NK-92 treated with Interleukin-12 subunit alpha and Interleukin-12 subunit beta, amount 100 ng/mL, for 24 hours (cell line): Measurements from ENCODE around the gene CGB7.
"Not testable (repeated sequence)": the region's sequence is repeated elsewhere in the genome, so short reads cannot be mapped to it uniquely, and the experiment has no call there.

Experiments used
- DNase-seq: peaks from one replicate; lab custom pipeline; 2025; lab: John Stamatoyannopoulos, UW

Gene CGB7

GRCh38 chr19:49057636-49058234 lies at the start of gene CGB7:
TSS of gene CGB7 (minus strand) at chr19:49057749. CDS start at chr19:49055375, 2,374 bp downstream.
- DNase-seq: no peak

- DNase-seq: peak; percentile 21
These were observed 49.1 kb upstream of the CGB7 start for GRCh38 chr19:49106648-49107135.

- DNase-seq: no peak
These were observed 46.8 kb upstream of the CGB7 start for GRCh38 chr19:49104229-49104864.

GRCh38 chr19:49103331-49104085 lies 46.0 kb upstream of the CGB7 start:
- no peak for DNase-seq

GRCh38 chr19:49102303-49102702 lies 44.8 kb upstream of the CGB7 start:
- no peak for DNase-seq

GRCh38 chr19:49101160-49101559 lies 43.6 kb upstream of the CGB7 start:
- no peak for DNase-seq

- DNase-seq: no peak
These were observed 41.2 kb upstream of the CGB7 start for GRCh38 chr19:49098795-49099194.

GRCh38 chr19:49097453-49098288 lies 40.1 kb upstream of the CGB7 start:
- DNase-seq: peak; percentile 22

GRCh38 chr19:49094505-49095482 lies 37.2 kb upstream of the CGB7 start:
- no peak for DNase-seq

GRCh38 chr19:49092686-49093085 lies 35.1 kb upstream of the CGB7 start:
- DNase-seq: no peak

GRCh38 chr19:49091391-49092038 lies 34.0 kb upstream of the CGB7 start:
- no peak for DNase-seq

- DNase-seq: no peak
These were observed 28.7 kb upstream of the CGB7 start for GRCh38 chr19:49086296-49086695.

- DNase-seq: no peak
These were observed 28.3 kb upstream of the CGB7 start for GRCh38 chr19:49085868-49086232.

- peak; percentile 99 for DNase-seq
These were observed 27.7 kb upstream of the CGB7 start, which contains the start of gene SNRNP70 for GRCh38 chr19:49085020-49085867. TSS of gene SNRNP70 (plus strand) at chr19:49085451. CDS start at chr19:49086415, 964 bp downstream.

GRCh38 chr19:49084206-49085019 lies 26.9 kb upstream of the CGB7 start:
- no peak for DNase-seq

GRCh38 chr19:49081273-49081672 lies 23.7 kb upstream of the CGB7 start:
- no peak for DNase-seq

- no peak for DNase-seq
These were observed 22.8 kb upstream of the CGB7 start for GRCh38 chr19:49080392-49080791.

GRCh38 chr19:49074869-49075268 lies 17.3 kb upstream of the CGB7 start:
- not testable (repeated sequence) for DNase-seq
